Activated naive CD4-positive, alpha-beta T cell treated with anti-CD3 and anti-CD28 coated beads, Interleukin-2, amount 10 ng/mL, durations not matched to agents 7 days and 5 days (primary cell): ENCODE measurements around the gene SHB.

Experiments used
- CTCF ChIA-PET: fragments of 350-600 bp; sonication (Branson Sonifier 250); formaldehyde crosslinking; loops from one replicate; lab custom pipeline; 2021; ENCODE audit warnings: antibody characterized with exemption; lab: Charles Lee
- DNase-seq: peaks from one replicate; pipeline ENCODE4 v3.0.0-alpha.2; 2020
- H3K27ac Mint-ChIP-seq: one replicate; pipeline ENCODE4 v1.8.0; 2021; ENCODE audit warnings: mild to moderate bottlenecking, moderate library complexity, mixed read lengths
- H3K27me3 Mint-ChIP-seq: one replicate; pipeline ENCODE4 v1.8.0; 2021; ENCODE audit warnings: mild to moderate bottlenecking, mixed read lengths
- H3K36me3 Mint-ChIP-seq: one replicate; pipeline ENCODE4 v1.8.0; 2021; ENCODE audit warnings: mixed read lengths
- H3K4me1 Mint-ChIP-seq: one replicate; pipeline ENCODE4 v1.8.0; 2021; ENCODE audit warnings: mixed read lengths
- H3K4me3 Mint-ChIP-seq: one replicate; pipeline ENCODE4 v1.8.0; 2021; ENCODE audit warnings: mild to moderate bottlenecking, moderate library complexity, mixed read lengths
- H3K9me3 Mint-ChIP-seq: one replicate; pipeline ENCODE4 v1.8.0; 2021; ENCODE audit warnings: mixed read lengths

SHB gene

GRCh38 chr9:38068701-38069628, at the start of gene SHB:
Gene SHB (minus strand): TSS chr9:38069227. CDS start chr9:38068645, 582 bp downstream.
- Mint-ChIP-seq H3K27me3 (peaks cover 65% of the 10 kb centered on the region), H3K36me3 (no peaks in the 10 kb centered on the region), H3K4me1 (peaks cover 27% of the 10 kb centered on the region), H3K4me3 (peak within 1 kb of the TSS; percentile 67), H3K27ac (peak within 1 kb of the TSS; percentile 58), H3K9me3 (no peaks in the 10 kb centered on the region)
- peak; percentile 83 for DNase-seq
- CTCF ChIA-PET = interaction anchor here (1.6 kb wide), 1 partner anchor 155 kb away, joined by 7 read pairs; no protein-coding TSS in a partner anchor

GRCh38 chr9:38117651-38118050, 48.6 kb upstream of the SHB start:
- no peak overlapping the region for H3K4me3 Mint-ChIP-seq
- H3K9me3 Mint-ChIP-seq = no peaks in the 10 kb centered on the region
- peaks cover 23% of the 10 kb centered on the region for H3K27me3 Mint-ChIP-seq
- no peak for DNase-seq
- no peak overlapping the region for H3K27ac Mint-ChIP-seq
- no peaks in the 10 kb centered on the region for H3K4me1 Mint-ChIP-seq
- H3K36me3 Mint-ChIP-seq = no peaks in the 10 kb centered on the region
- CTCF ChIA-PET = interaction anchor here (1.8 kb wide), 1 partner anchor 30 kb away, joined by 3 read pairs; no protein-coding TSS in a partner anchor

GRCh38 chr9:38114905-38115304, 45.9 kb upstream of the SHB start:
- no peaks in the 10 kb centered on the region for H3K9me3 Mint-ChIP-seq
- H3K4me1 Mint-ChIP-seq = no peaks in the 10 kb centered on the region
- CTCF ChIA-PET = interaction anchor here (0.7 kb wide), 1 partner anchor 40 kb away, joined by 3 read pairs; no protein-coding TSS in a partner anchor
- H3K36me3 Mint-ChIP-seq = no peaks in the 10 kb centered on the region
- peaks cover 19% of the 10 kb centered on the region for H3K27me3 Mint-ChIP-seq
- no peak overlapping the region for H3K27ac Mint-ChIP-seq
- DNase-seq = no peak
- H3K4me3 Mint-ChIP-seq = no peak overlapping the region

GRCh38 chr9:38112456-38112855, 43.4 kb upstream of the SHB start:
- H3K36me3 Mint-ChIP-seq = no peaks in the 10 kb centered on the region
- H3K27me3 Mint-ChIP-seq = peaks cover 15% of the 10 kb centered on the region
- no peak for DNase-seq
- H3K27ac Mint-ChIP-seq = no peak overlapping the region
- CTCF ChIA-PET = no interaction called here
- H3K9me3 Mint-ChIP-seq = no peaks in the 10 kb centered on the region
- no peaks in the 10 kb centered on the region for H3K4me1 Mint-ChIP-seq
- no peak overlapping the region for H3K4me3 Mint-ChIP-seq

GRCh38 chr9:38112049-38112448, 43.0 kb upstream of the SHB start:
- CTCF ChIA-PET = no interaction called here
- no peak for DNase-seq
- no peaks in the 10 kb centered on the region for H3K9me3 Mint-ChIP-seq
- peaks cover 15% of the 10 kb centered on the region for H3K27me3 Mint-ChIP-seq
- H3K36me3 Mint-ChIP-seq = no peaks in the 10 kb centered on the region
- H3K27ac Mint-ChIP-seq = no peak overlapping the region
- no peak overlapping the region for H3K4me3 Mint-ChIP-seq
- no peaks in the 10 kb centered on the region for H3K4me1 Mint-ChIP-seq

GRCh38 chr9:38110476-38110875, 41.4 kb upstream of the SHB start:
- CTCF ChIA-PET = no interaction called here
- no peak overlapping the region for H3K4me3 Mint-ChIP-seq
- no peaks in the 10 kb centered on the region for H3K36me3 Mint-ChIP-seq

GRCh38 chr9:38109601-38110000, 40.6 kb upstream of the SHB start:
- Mint-ChIP-seq H3K27me3 (peaks cover 8% of the 10 kb centered on the region), H3K27ac (no peak overlapping the region), H3K4me1 (no peaks in the 10 kb centered on the region), H3K36me3 (no peaks in the 10 kb centered on the region), H3K4me3 (no peak overlapping the region), H3K9me3 (no peaks in the 10 kb centered on the region)
- CTCF ChIA-PET = interaction anchor here (2.4 kb wide), 1 partner anchor 22 kb away, joined by 10 read pairs; no protein-coding TSS in a partner anchor
- no peak for DNase-seq

More at GRCh38 chr9:38110476-38110875, 41.4 kb upstream of the SHB start:
- no peaks in the 10 kb centered on the region for H3K4me1 Mint-ChIP-seq
- no peak for DNase-seq
- H3K9me3 Mint-ChIP-seq = no peaks in the 10 kb centered on the region
- H3K27me3 Mint-ChIP-seq = peaks cover 15% of the 10 kb centered on the region
- H3K27ac Mint-ChIP-seq = no peak overlapping the region

GRCh38 chr9:38108326-38108725, 39.3 kb upstream of the SHB start:
- DNase-seq = no peak
- Mint-ChIP-seq H3K9me3 (no peaks in the 10 kb centered on the region), H3K27me3 (peaks cover 8% of the 10 kb centered on the region), H3K36me3 (no peaks in the 10 kb centered on the region), H3K4me3 (no peak overlapping the region), H3K4me1 (no peaks in the 10 kb centered on the region), H3K27ac (no peak overlapping the region)
- CTCF ChIA-PET = interaction anchor here (2.4 kb wide), 1 partner anchor 21 kb away, joined by 10 read pairs; no protein-coding TSS in a partner anchor

- Mint-ChIP-seq H3K36me3 (no peaks in the 10 kb centered on the region), H3K4me3 (no peak overlapping the region), H3K27ac (no peak overlapping the region), H3K4me1 (no peaks in the 10 kb centered on the region), H3K27me3 (peaks cover 8% of the 10 kb centered on the region), H3K9me3 (no peaks in the 10 kb centered on the region)
- CTCF ChIA-PET = interaction anchor here (2.4 kb wide), 1 partner anchor 20 kb away, joined by 10 read pairs; no protein-coding TSS in a partner anchor
- DNase-seq = no peak
Measured at GRCh38 chr9:38107811-38108304, 38.8 kb upstream of the SHB start.

GRCh38 chr9:38107405-38107804, 38.4 kb upstream of the SHB start:
- H3K4me1 Mint-ChIP-seq = no peaks in the 10 kb centered on the region
- H3K36me3 Mint-ChIP-seq = no peaks in the 10 kb centered on the region
- CTCF ChIA-PET = interaction anchor here (2.4 kb wide), 1 partner anchor 20 kb away, joined by 10 read pairs; no protein-coding TSS in a partner anchor
- no peaks in the 10 kb centered on the region for H3K9me3 Mint-ChIP-seq
- peaks cover 8% of the 10 kb centered on the region for H3K27me3 Mint-ChIP-seq
- no peak overlapping the region for H3K27ac Mint-ChIP-seq
- no peak for DNase-seq
- H3K4me3 Mint-ChIP-seq = no peak overlapping the region

- Mint-ChIP-seq H3K4me1 (no peaks in the 10 kb centered on the region), H3K36me3 (no peaks in the 10 kb centered on the region), H3K27ac (no peak overlapping the region), H3K4me3 (no peak overlapping the region), H3K9me3 (no peaks in the 10 kb centered on the region), H3K27me3 (peaks cover 12% of the 10 kb centered on the region)
- CTCF ChIA-PET = interaction anchor here (1.2 kb wide), 1 partner anchor 18 kb away, joined by 4 read pairs; no protein-coding TSS in a partner anchor
- no peak for DNase-seq
Measured at GRCh38 chr9:38106488-38106887, 37.5 kb upstream of the SHB start.

- H3K4me1 Mint-ChIP-seq = no peaks in the 10 kb centered on the region
- H3K27me3 Mint-ChIP-seq = peaks cover 16% of the 10 kb centered on the region
- H3K4me3 Mint-ChIP-seq = no peak overlapping the region
- H3K9me3 Mint-ChIP-seq = no peaks in the 10 kb centered on the region
- CTCF ChIA-PET = interaction anchor here (0.8 to 1.5 kb wide), 2 partner anchors 15 to 56 kb away, joined by 3 to 4 read pairs; no protein-coding TSS in a partner anchor
- no peak for DNase-seq
- H3K36me3 Mint-ChIP-seq = no peaks in the 10 kb centered on the region
- no peak overlapping the region for H3K27ac Mint-ChIP-seq
Measured at GRCh38 chr9:38103340-38103739, 34.3 kb upstream of the SHB start.

- DNase-seq = no peak
- Mint-ChIP-seq H3K36me3 (no peaks in the 10 kb centered on the region), H3K27me3 (peaks cover 18% of the 10 kb centered on the region), H3K4me3 (no peak overlapping the region), H3K27ac (no peak overlapping the region), H3K4me1 (no peaks in the 10 kb centered on the region), H3K9me3 (no peaks in the 10 kb centered on the region)
- CTCF ChIA-PET = interaction anchor here (0.6 kb wide), 1 partner anchor 16 kb away, joined by 3 read pairs; no protein-coding TSS in a partner anchor
Measured at GRCh38 chr9:38101423-38101822, 32.4 kb upstream of the SHB start.

GRCh38 chr9:38096238-38096805, 27.3 kb upstream of the SHB start:
- no peak overlapping the region for H3K27ac Mint-ChIP-seq
- no peaks in the 10 kb centered on the region for H3K36me3 Mint-ChIP-seq
- peaks cover 18% of the 10 kb centered on the region for H3K27me3 Mint-ChIP-seq
- H3K4me1 Mint-ChIP-seq = no peaks in the 10 kb centered on the region
- no peak overlapping the region for H3K4me3 Mint-ChIP-seq
- DNase-seq = no peak
- no peaks in the 10 kb centered on the region for H3K9me3 Mint-ChIP-seq
- CTCF ChIA-PET = no interaction called here
